Measurements from ENCODE around the gene PEAR1.

Gene PEAR1

GRCh38 chr1:156894001-156894400 lies 483 bp downstream of the PEAR1 start:
- POLR2A ChIA-PET: no interaction called here
- TF ChIP-seq ARNT (IDR thresholded peaks at IDR 0.05) (no peak), SP1 (IDR thresholded peaks at IDR 0.05) (no peak), LEF1 (IDR thresholded peaks at IDR 0.05; ENCODE audit: borderline replicate concordance) (no peak), TARDBP (IDR thresholded peaks at IDR 0.05) (no peak), FOXA1 (IDR thresholded peaks at IDR 0.05) (no peak), HDGF (IDR thresholded peaks at IDR 0.05; ENCODE audit: borderline replicate concordance) (no peak), PKNOX1 (IDR thresholded peaks at IDR 0.05) (no peak), L3MBTL2 (conservative IDR thresholded peaks at IDR 0.05) (no peak), FOXK2 (IDR thresholded peaks at IDR 0.05) (no peak), NFRKB (IDR thresholded peaks at IDR 0.05) (no peak), CTBP1 (IDR thresholded peaks at IDR 0.05; ENCODE audit: borderline replicate concordance) (no peak), BHLHE40 (IDR thresholded peaks at IDR 0.05; ENCODE audit: borderline replicate concordance) (no peak), FOXM1 (IDR thresholded peaks at IDR 0.05; ENCODE audit: borderline replicate concordance) (no peak), ZNF384 (IDR thresholded peaks at IDR 0.05) (no peak)
- no peak for DNase-seq (ENCODE audit: extremely low spot score)
- CTCF ChIA-PET: interaction anchor here (0.7 to 1.4 kb wide), 5 partner anchors 16 to 205 kb away, joined by 3 to 7 read pairs (median 4); no protein-coding TSS in a partner anchor

DNA sequence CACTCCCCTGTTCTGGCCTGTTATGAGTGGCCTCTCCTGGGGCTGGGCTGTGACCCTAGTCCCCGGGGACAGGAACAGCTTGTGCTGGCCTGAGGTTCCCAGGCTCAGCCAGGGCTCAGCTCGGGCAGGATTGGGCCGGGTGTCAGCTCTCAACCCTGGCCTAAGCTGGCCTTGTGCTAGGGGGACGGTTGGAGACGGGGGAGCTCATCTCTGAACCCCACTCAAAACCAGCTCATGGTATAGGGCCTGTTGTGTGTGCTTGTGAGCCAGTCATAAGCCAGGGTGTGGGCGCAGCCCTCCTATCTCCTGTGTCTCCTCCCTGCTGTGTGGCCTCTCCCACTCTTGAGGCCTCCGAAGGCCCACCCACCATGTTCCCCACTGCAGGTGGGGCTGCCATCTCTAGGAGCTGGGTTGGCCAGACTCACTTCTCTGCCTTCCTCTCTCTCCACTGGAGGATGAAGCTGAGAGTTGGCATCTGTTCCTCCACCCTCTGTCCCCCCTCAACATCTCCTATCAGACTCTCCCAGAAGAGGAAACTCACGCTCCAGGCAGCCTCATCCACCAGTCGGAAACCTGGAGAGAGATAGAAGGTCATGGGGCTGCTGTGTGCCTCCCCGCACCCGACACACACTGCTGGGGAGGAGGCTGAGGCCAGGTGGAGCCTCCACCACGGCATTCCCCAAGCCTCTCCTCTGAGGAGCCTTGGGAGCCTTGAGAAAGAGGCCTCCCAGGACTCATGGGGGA lies 1.4 kb downstream of the PEAR1 start:
- CTCF ChIA-PET: interaction anchor here (0.7 to 1.4 kb wide), 6 partner anchors 16 to 206 kb away, joined by 3 to 7 read pairs (median 4); no protein-coding TSS in a partner anchor
- DNase-seq (ENCODE audit: extremely low spot score): no peak
- POLR2A ChIA-PET: no interaction called here
- TF ChIP-seq SUZ12 (IDR thresholded peaks at IDR 0.05): no peak
- no peak for TF ChIP-seq ARNT (IDR thresholded peaks at IDR 0.05)
- no peak for TF ChIP-seq ELF4 (IDR thresholded peaks at IDR 0.05)
- no peak for TF ChIP-seq CTBP1 (IDR thresholded peaks at IDR 0.05; ENCODE audit: borderline replicate concordance)
- TF ChIP-seq L3MBTL2 (conservative IDR thresholded peaks at IDR 0.05): no peak
- no peak for TF ChIP-seq FOXM1 (IDR thresholded peaks at IDR 0.05; ENCODE audit: borderline replicate concordance)
- no peak for TF ChIP-seq ZNF384 (IDR thresholded peaks at IDR 0.05)
- TF ChIP-seq LEF1 (IDR thresholded peaks at IDR 0.05; ENCODE audit: borderline replicate concordance): no peak
- TF ChIP-seq FOXA1 (IDR thresholded peaks at IDR 0.05): no peak
- TF ChIP-seq FOXK2 (IDR thresholded peaks at IDR 0.05): no peak

- POLR2A ChIA-PET: no interaction called here
- CTCF ChIA-PET: no interaction called here
- DNase-seq (ENCODE audit: extremely low spot score): no peak
- TF ChIP-seq LEF1 (IDR thresholded peaks at IDR 0.05; ENCODE audit: borderline replicate concordance): no peak
- TF ChIP-seq FOXM1 (IDR thresholded peaks at IDR 0.05; ENCODE audit: borderline replicate concordance): no peak
- no peak for TF ChIP-seq SP1 (IDR thresholded peaks at IDR 0.05)
- TF ChIP-seq TARDBP (IDR thresholded peaks at IDR 0.05): no peak
- TF ChIP-seq ZNF384 (IDR thresholded peaks at IDR 0.05): no peak
- no peak for TF ChIP-seq CTBP1 (IDR thresholded peaks at IDR 0.05; ENCODE audit: borderline replicate concordance)
- no peak for TF ChIP-seq ARNT (IDR thresholded peaks at IDR 0.05)
- TF ChIP-seq SUZ12 (IDR thresholded peaks at IDR 0.05): no peak
- TF ChIP-seq PKNOX1 (IDR thresholded peaks at IDR 0.05): no peak
- TF ChIP-seq ELF4 (IDR thresholded peaks at IDR 0.05): no peak
- no peak for TF ChIP-seq BHLHE40 (IDR thresholded peaks at IDR 0.05; ENCODE audit: borderline replicate concordance)
- TF ChIP-seq HDGF (IDR thresholded peaks at IDR 0.05; ENCODE audit: borderline replicate concordance): no peak
- no peak for TF ChIP-seq FOXK2 (IDR thresholded peaks at IDR 0.05)
- TF ChIP-seq NFRKB (IDR thresholded peaks at IDR 0.05): no peak
- no peak for TF ChIP-seq FOXA1 (IDR thresholded peaks at IDR 0.05)
- no peak for TF ChIP-seq L3MBTL2 (conservative IDR thresholded peaks at IDR 0.05)
Observed at GRCh38 chr1:156895455-156895812, 1.9 kb downstream of the PEAR1 start.

DNA sequence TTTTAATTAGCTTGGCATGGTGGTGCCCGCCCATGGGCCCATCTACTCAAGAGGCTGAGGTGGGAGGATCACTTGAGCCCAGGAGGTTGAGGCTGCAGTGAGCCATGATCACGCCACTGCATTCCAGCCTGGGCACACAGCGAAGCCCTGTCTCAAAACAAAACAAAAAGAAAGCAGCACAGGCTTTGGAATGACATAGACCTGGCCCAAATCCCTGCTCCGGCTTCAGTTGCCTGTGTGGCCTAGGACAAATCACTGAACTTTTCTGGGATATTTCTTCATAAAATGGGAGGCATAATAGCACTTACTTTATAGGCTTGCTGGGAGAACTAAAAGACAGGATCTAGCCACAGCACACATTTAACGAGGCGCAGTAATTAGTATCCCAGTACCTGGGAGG lies 2.4 kb downstream of the PEAR1 start:
- TF ChIP-seq FOXM1 (IDR thresholded peaks at IDR 0.05; ENCODE audit: borderline replicate concordance): no peak
- no peak for TF ChIP-seq ARNT (IDR thresholded peaks at IDR 0.05)
- no peak for TF ChIP-seq ZNF384 (IDR thresholded peaks at IDR 0.05)
- TF ChIP-seq L3MBTL2 (conservative IDR thresholded peaks at IDR 0.05): no peak
- no peak for TF ChIP-seq TARDBP (IDR thresholded peaks at IDR 0.05)
- no peak for TF ChIP-seq BHLHE40 (IDR thresholded peaks at IDR 0.05; ENCODE audit: borderline replicate concordance)
- TF ChIP-seq LEF1 (IDR thresholded peaks at IDR 0.05; ENCODE audit: borderline replicate concordance): no peak
- TF ChIP-seq SP1 (IDR thresholded peaks at IDR 0.05): no peak
- no peak for TF ChIP-seq FOXA1 (IDR thresholded peaks at IDR 0.05)
- no peak for TF ChIP-seq FOXK2 (IDR thresholded peaks at IDR 0.05)
- no peak for TF ChIP-seq ELF4 (IDR thresholded peaks at IDR 0.05)
- ChIA-PET CTCF (no interaction called here), POLR2A (no interaction called here)
- DNase-seq (ENCODE audit: extremely low spot score): no peak

DNA sequence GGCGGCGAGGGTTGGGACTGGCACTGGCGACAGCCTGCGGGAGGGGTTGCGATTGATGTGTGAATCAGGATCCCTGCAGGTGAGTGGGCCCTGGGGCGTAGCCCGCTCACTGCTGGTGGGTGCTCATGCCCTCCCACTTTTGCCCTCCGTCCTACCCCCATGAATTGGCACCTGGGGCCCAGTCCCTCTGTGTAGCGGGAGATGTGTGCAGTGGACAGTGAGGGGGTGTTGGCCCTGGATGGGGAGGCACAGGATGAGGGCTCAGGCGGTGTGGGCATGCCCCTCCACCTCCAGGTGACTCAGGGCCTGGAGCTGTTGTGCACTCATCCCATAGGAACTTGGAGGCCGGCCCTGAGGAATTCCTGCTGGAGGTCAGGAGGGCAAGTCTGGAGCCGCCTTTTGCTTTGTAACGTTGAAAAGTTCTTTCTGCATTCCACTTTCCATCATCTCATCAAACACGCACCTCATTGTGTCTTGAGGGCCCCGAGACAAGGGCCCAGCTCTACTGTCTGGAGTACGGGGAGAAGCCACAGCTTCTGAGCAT lies 3.0 kb downstream of the PEAR1 start:
- TF ChIP-seq FOXA1 (IDR thresholded peaks at IDR 0.05): no peak
- no peak for TF ChIP-seq ARNT (IDR thresholded peaks at IDR 0.05)
- no peak for TF ChIP-seq FOXK2 (IDR thresholded peaks at IDR 0.05)
- TF ChIP-seq NFRKB (IDR thresholded peaks at IDR 0.05): no peak
- TF ChIP-seq HDGF (IDR thresholded peaks at IDR 0.05; ENCODE audit: borderline replicate concordance): no peak
- CTCF ChIA-PET: interaction anchor here (1.0 kb wide), 1 partner anchor 36 kb away, joined by 3 read pairs; the partner anchor contains the start of gene NTRK1
- POLR2A ChIA-PET: interaction anchor here (1.2 kb wide), 1 partner anchor 168 kb away, joined by 5 read pairs; the partner anchor contains the start of genes ISG20L2 and METTL25B

GRCh38 chr1:156897078-156897825 lies 3.7 kb downstream of the PEAR1 start:
- ChIA-PET POLR2A (interaction anchor here (1.2 kb wide), 1 partner anchor 169 kb away, joined by 5 read pairs; the partner anchor contains the start of genes ISG20L2 and METTL25B), CTCF (interaction anchor here (1.0 kb wide), 1 partner anchor 37 kb away, joined by 3 read pairs; the partner anchor contains the start of gene NTRK1)
- TF ChIP-seq SUZ12 (IDR thresholded peaks at IDR 0.05) (no peak), SP1 (IDR thresholded peaks at IDR 0.05) (no peak), BHLHE40 (IDR thresholded peaks at IDR 0.05; ENCODE audit: borderline replicate concordance) (no peak)
- no peak for DNase-seq (ENCODE audit: extremely low spot score)

More for the DNA sequence above, 3.0 kb downstream of the PEAR1 start:
- no peak for DNase-seq (ENCODE audit: extremely low spot score)
